Measurements from ENCODE around the gene C3orf85.
"Not testable (repeated sequence)": the region's sequence is repeated elsewhere in the genome, so short reads cannot be mapped to it uniquely, and the experiment has no call there.

The C3orf85 gene

GRCh38 chr3:109136523-109136922 is at the start of gene C3orf85:
Gene C3orf85 (plus strand): TSS chr3:109136719. CDS start chr3:109136848, 129 bp downstream.
- no peak for DNase-seq (ENCODE audit: low read depth)

GRCh38 chr3:109089265-109089664 is 47.3 kb upstream of the C3orf85 start:
- no peak for DNase-seq (ENCODE audit: low read depth)

GRCh38 chr3:109091846-109092245 is 44.7 kb upstream of the C3orf85 start:
- no peak for DNase-seq (ENCODE audit: low read depth)

GRCh38 chr3:109093561-109093960 is 43.0 kb upstream of the C3orf85 start:
- no peak for DNase-seq (ENCODE audit: low read depth)

GRCh38 chr3:109095166-109095565 is 41.4 kb upstream of the C3orf85 start:
- no peak for DNase-seq (ENCODE audit: low read depth)

- no peak for DNase-seq (ENCODE audit: low read depth)
Observed at GRCh38 chr3:109098079-109098644, 38.4 kb upstream of the C3orf85 start.

- DNase-seq (ENCODE audit: low read depth) = no peak
Observed at GRCh38 chr3:109109574-109109973, 26.9 kb upstream of the C3orf85 start.

- no peak for DNase-seq (ENCODE audit: low read depth)
Observed at GRCh38 chr3:109112946-109113760, 23.4 kb upstream of the C3orf85 start.

GRCh38 chr3:109114746-109115145 is 21.8 kb upstream of the C3orf85 start:
- DNase-seq (ENCODE audit: low read depth) = no peak

- DNase-seq (ENCODE audit: low read depth) = no peak
Observed at GRCh38 chr3:109115451-109115850, 21.1 kb upstream of the C3orf85 start.

- DNase-seq (ENCODE audit: low read depth) = no peak
Observed at GRCh38 chr3:109116031-109116430, 20.5 kb upstream of the C3orf85 start.

GRCh38 chr3:109117939-109118338 is 18.6 kb upstream of the C3orf85 start, which contains the start of gene MORC1:
Gene MORC1 (minus strand): TSS chr3:109118134. CDS start chr3:109118059, 75 bp downstream.
- DNase-seq (ENCODE audit: low read depth) = no peak

- DNase-seq (ENCODE audit: low read depth) = no peak
Observed at GRCh38 chr3:109118584-109118983, 17.9 kb upstream of the C3orf85 start.

- no peak for DNase-seq (ENCODE audit: low read depth)
Observed at GRCh38 chr3:109122690-109123089, 13.8 kb upstream of the C3orf85 start.

- no peak for DNase-seq (ENCODE audit: low read depth)
Observed at GRCh38 chr3:109125902-109126301, 10.6 kb upstream of the C3orf85 start.

- DNase-seq (ENCODE audit: low read depth) = no peak
Observed at GRCh38 chr3:109127553-109127952, 9.0 kb upstream of the C3orf85 start.

- DNase-seq (ENCODE audit: low read depth) = no peak
Observed at GRCh38 chr3:109131276-109131675, 5.2 kb upstream of the C3orf85 start.

GRCh38 chr3:109132801-109133473 is 3.6 kb upstream of the C3orf85 start:
- no peak for DNase-seq (ENCODE audit: low read depth)

- not testable (repeated sequence) for DNase-seq (ENCODE audit: low read depth)
Observed at GRCh38 chr3:109133474-109133816, 3.1 kb upstream of the C3orf85 start.

- no peak for DNase-seq (ENCODE audit: low read depth)
Observed at GRCh38 chr3:109137761-109138160, 1.2 kb downstream of the C3orf85 start.

GRCh38 chr3:109140318-109140717 is 3.8 kb downstream of the C3orf85 start:
- DNase-seq (ENCODE audit: low read depth) = no peak

- DNase-seq (ENCODE audit: low read depth) = no peak
Observed at GRCh38 chr3:109143646-109144045, 7.1 kb downstream of the C3orf85 start.

GRCh38 chr3:109149078-109149477 is 12.6 kb downstream of the C3orf85 start:
- no peak for DNase-seq (ENCODE audit: low read depth)

Data from activated T-helper 9 cell treated with anti-CD3 and anti-CD28 coated beads, Interleukin-2, amount 50 U/mL, for 16 hours (primary cell).